Mammary epithelial cell (primary cell): Measurements from ENCODE around the gene AP2A2.

Experiments used
- CTCF ChIP-seq, 2 donors: IDR thresholded peaks in 1 of 2; conservative IDR thresholded peaks in 1 of 2; 2 replicates each; pipeline ENCODE4 v1.5.1; 2011 to 2012; ENCODE audit warnings: inconsistent platforms in 2 of 2, low read length in 2 of 2, mild to moderate bottlenecking in 2 of 2, control low read depth in 1 of 2, low read depth in 1 of 2; ENCODE audit not compliant: insufficient read depth in 1 of 2; ENCODE audit errors: extremely low read depth in 1 of 2
- EZH2 ChIP-seq: IDR thresholded peaks from 2 replicates; pipeline ENCODE4 v1.6.1; 2012; ENCODE audit warnings: low read length, inconsistent platforms, borderline replicate concordance

- no peak for TF ChIP-seq CTCF (conservative IDR thresholded peaks at IDR 0.05 in 1 of 2, IDR thresholded peaks at IDR 0.05 in 1 of 2; ENCODE audit: extremely low read depth in 1 of 2, insufficient read depth in 1 of 2, low read depth in 1 of 2, low read length in 2 of 2)
- no peak for TF ChIP-seq EZH2
Observed at GRCh38 chr11:1059759-1060158, 134.1 kb downstream of the AP2A2 start.
